ENCODE results near the gene ACTA1. TPM values are rescaled to one million over a fixed set of nuclear protein-coding genes. Genes with fewer than 3 reads are reported as not detected.

The ACTA1 gene
- polyA plus RNA-seq, 1 donor (not counting 4 experiments of a cell fraction or from before 2014, with no cell fraction given) = 0.05 TPM

DNA sequence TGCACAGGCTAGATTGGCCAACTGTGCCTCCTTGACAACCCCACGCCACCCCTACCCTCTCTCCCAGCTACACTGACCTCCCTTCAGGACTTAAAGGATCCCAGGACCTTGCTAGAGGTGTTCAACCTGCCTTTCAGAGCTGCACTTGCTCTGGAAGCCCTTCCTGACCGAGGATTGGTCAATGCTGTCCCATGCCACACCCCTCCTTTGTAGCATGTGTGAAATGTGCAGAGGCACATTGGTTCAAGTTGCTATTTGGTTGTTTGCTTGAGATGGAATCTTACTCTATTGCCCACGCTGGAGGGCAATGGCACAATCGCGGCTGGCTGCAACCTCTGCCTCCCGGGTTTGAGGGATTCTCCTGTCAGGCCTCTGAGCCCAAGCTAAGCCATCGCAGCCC, 21.8 kb downstream of the ACTA1 start:
- DNase-seq (ENCODE audit: low read depth, low spot score) (no peak), FAIRE-seq (no peak)
- Histone ChIP-seq H4K20me1 (ENCODE audit: control insufficient read depth, extremely low read depth, insufficient read depth, low read length) (no peaks in the 10 kb centered on the region), H3K27me3 (ENCODE audit: control insufficient read depth, extremely low read depth, insufficient read depth, low read length) (peaks cover 17% of the 10 kb centered on the region), H3K9me1 (ENCODE audit: control insufficient read depth, extremely low read depth, insufficient read depth, low read length) (no peaks in the 10 kb centered on the region), H3K79me2 (ENCODE audit: control insufficient read depth, insufficient read depth, low read length) (no peaks in the 10 kb centered on the region), H2AFZ (ENCODE audit: control insufficient read depth, low read length) (no peak overlapping the region), H3K9ac (ENCODE audit: control insufficient read depth, extremely low read depth, insufficient read depth, low read length) (no peak overlapping the region), H3K9me3 (ENCODE audit: control insufficient read depth, low read depth, low read length) (no peaks in the 10 kb centered on the region), H3K36me3 (ENCODE audit: control insufficient read depth in 2 of 2, extremely low read depth in 1 of 2, insufficient read depth in 2 of 2, low read length in 2 of 2) (no peaks in the 10 kb centered on the region), H3K4me3 (ENCODE audit: control insufficient read depth in 2 of 3, extremely low read depth in 1 of 3, insufficient read depth in 2 of 3, low read depth in 1 of 3, low read length in 3 of 3) (no peak overlapping the region), H3K4me2 (ENCODE audit: control insufficient read depth, extremely low read depth, insufficient read depth, low read depth, low read length) (no peak overlapping the region), H3K4me1 (ENCODE audit: control insufficient read depth, extremely low read depth, insufficient read depth, low read length) (peaks cover 23% of the 10 kb centered on the region), H3K27ac (ENCODE audit: control insufficient read depth, insufficient read depth, low read length) (no peak overlapping the region)
- dilution Hi-C loops (cut with MboI; ENCODE audit: extremely low pct_ligation_motif_present, low sequenced_read_pairs) = no loop called here
- no peak for TF ChIP-seq EZH2 (IDR thresholded peaks at IDR 0.05; ENCODE audit: low read length)
- TF ChIP-seq, protein P1, sequence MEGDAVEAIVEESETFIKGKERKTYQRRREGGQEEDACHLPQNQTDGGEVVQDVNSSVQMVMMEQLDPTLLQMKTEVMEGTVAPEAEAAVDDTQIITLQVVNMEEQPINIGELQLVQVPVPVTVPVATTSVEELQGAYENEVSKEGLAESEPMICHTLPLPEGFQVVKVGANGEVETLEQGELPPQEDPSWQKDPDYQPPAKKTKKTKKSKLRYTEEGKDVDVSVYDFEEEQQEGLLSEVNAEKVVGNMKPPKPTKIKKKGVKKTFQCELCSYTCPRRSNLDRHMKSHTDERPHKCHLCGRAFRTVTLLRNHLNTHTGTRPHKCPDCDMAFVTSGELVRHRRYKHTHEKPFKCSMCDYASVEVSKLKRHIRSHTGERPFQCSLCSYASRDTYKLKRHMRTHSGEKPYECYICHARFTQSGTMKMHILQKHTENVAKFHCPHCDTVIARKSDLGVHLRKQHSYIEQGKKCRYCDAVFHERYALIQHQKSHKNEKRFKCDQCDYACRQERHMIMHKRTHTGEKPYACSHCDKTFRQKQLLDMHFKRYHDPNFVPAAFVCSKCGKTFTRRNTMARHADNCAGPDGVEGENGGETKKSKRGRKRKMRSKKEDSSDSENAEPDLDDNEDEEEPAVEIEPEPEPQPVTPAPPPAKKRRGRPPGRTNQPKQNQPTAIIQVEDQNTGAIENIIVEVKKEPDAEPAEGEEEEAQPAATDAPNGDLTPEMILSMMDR (optimal IDR thresholded peaks at IDR 0.05 in 1 of 3, IDR thresholded peaks at IDR 0.05 in 1 of 3, conservative IDR thresholded peaks at IDR 0.05 in 1 of 3; ENCODE audit: extremely low read depth in 1 of 3, insufficient read depth in 2 of 3, low read length in 3 of 3) = no peak

DNA sequence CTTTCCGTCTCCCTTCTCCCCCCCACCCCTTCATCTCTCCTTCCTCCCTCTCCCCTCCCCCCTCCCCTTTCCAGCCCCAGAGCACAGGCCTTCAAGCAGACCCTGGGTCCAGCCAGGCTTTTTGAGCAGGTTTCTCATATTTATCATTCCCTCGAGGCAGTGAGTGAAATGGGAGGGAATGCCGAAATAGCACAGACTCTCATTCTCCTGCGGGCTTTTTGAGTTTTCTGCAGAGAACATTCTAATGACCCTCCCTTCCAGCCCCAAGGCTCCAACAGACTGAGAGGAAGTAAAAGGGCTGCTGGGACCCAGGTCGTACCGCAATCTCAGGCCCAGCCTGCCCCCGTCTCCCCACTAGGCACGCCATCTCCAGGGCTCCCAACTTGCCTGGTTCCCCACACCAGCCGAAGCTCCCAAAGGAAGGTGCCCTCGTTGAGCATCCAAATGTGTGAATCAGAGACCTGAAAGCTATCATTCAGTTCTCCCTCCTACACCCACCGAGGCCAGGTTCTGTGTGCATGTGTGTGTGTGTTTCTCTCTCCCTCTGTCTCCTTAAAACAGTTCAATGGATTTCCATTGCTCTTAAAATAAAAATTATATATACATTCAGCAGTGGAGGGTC, 22.3 kb downstream of the ACTA1 start:
- Histone ChIP-seq H3K4me1 (ENCODE audit: control insufficient read depth, extremely low read depth, insufficient read depth, low read length) (peaks cover 23% of the 10 kb centered on the region), H3K9me3 (ENCODE audit: control insufficient read depth, low read depth, low read length) (no peaks in the 10 kb centered on the region), H3K9ac (ENCODE audit: control insufficient read depth, extremely low read depth, insufficient read depth, low read length) (no peak overlapping the region), H4K20me1 (ENCODE audit: control insufficient read depth, extremely low read depth, insufficient read depth, low read length) (no peaks in the 10 kb centered on the region), H3K36me3 (ENCODE audit: control insufficient read depth in 2 of 2, extremely low read depth in 1 of 2, insufficient read depth in 2 of 2, low read length in 2 of 2) (no peaks in the 10 kb centered on the region), H3K9me1 (ENCODE audit: control insufficient read depth, extremely low read depth, insufficient read depth, low read length) (no peaks in the 10 kb centered on the region), H3K79me2 (ENCODE audit: control insufficient read depth, insufficient read depth, low read length) (no peaks in the 10 kb centered on the region), H3K27ac (ENCODE audit: control insufficient read depth, insufficient read depth, low read length) (no peak overlapping the region), H3K27me3 (ENCODE audit: control insufficient read depth, extremely low read depth, insufficient read depth, low read length) (peaks cover 22% of the 10 kb centered on the region), H3K4me3 (ENCODE audit: control insufficient read depth in 2 of 3, extremely low read depth in 1 of 3, insufficient read depth in 2 of 3, low read depth in 1 of 3, low read length in 3 of 3) (no peak overlapping the region), H2AFZ (ENCODE audit: control insufficient read depth, low read length) (no peak overlapping the region), H3K4me2 (ENCODE audit: control insufficient read depth, extremely low read depth, insufficient read depth, low read depth, low read length) (no peak overlapping the region)
- no peak for TF ChIP-seq EZH2 (IDR thresholded peaks at IDR 0.05; ENCODE audit: low read length)
- TF ChIP-seq, protein P1 (optimal IDR thresholded peaks at IDR 0.05 in 1 of 3, IDR thresholded peaks at IDR 0.05 in 1 of 3, conservative IDR thresholded peaks at IDR 0.05 in 1 of 3; ENCODE audit: extremely low read depth in 1 of 3, insufficient read depth in 2 of 3, low read length in 3 of 3) = no peak
- FAIRE-seq = no peak
- dilution Hi-C loops (cut with MboI; ENCODE audit: extremely low pct_ligation_motif_present, low sequenced_read_pairs) = no loop called here
- DNase-seq (ENCODE audit: low read depth, low spot score) = no peak
